ENCODE results near the gene PCNX4. TPM values are rescaled to one million over a fixed set of nuclear protein-coding genes. Genes with fewer than 3 reads are reported as not detected.

Gene PCNX4
- total RNA-seq (2014; rRNA removed; shearing (Covaris generic)) = 31.7 and 41.2 TPM in 2 replicates

GRCh38 chr14:60091550-60092525 is at the start of gene PCNX4:
Gene PCNX4, plus strand, starts transcription at chr14:60091923. Its CDS starts 15,716 bp downstream, at chr14:60107639.

GRCh38 chr14:60164712-60165546 is 73.2 kb downstream of the PCNX4 start, which contains the start of gene DHRS7:
Gene DHRS7, minus strand, starts transcription at chr14:60165398. Its CDS starts 89 bp downstream, at chr14:60165309.

Other genes with a start within 250 kb of the PCNX4 start
- gene RTN1, start 221.1 kb upstream of the PCNX4 start, total RNA-seq (2014; rRNA removed; shearing (Covaris generic)) = 0.32 and 0.34 TPM in 2 replicates
- not detected in 2 replicates for gene LRRC9, start 171.8 kb upstream of the PCNX4 start, total RNA-seq (2014; rRNA removed; shearing (Covaris generic))
- gene DHRS7, start 73.5 kb downstream of the PCNX4 start, total RNA-seq (2014; rRNA removed; shearing (Covaris generic)) = 27.3 and 29.2 TPM in 2 replicates
- 15.7 and 16.7 TPM in 2 replicates for gene PPM1A, start 157.3 kb downstream of the PCNX4 start, total RNA-seq (2014; rRNA removed; shearing (Covaris generic))